Skeletal muscle tissue (tissue), 4 donors: ENCODE measurements around the gene CASP9. TPM values are rescaled to one million over a fixed set of nuclear protein-coding genes. Genes with fewer than 3 reads are reported as not detected.
"Not testable (repeated sequence)": the region's sequence is repeated elsewhere in the genome, so short reads cannot be mapped to it uniquely, and the experiment has no call there.

Source experiments
- H3K27ac ChIP-seq: one replicate; pipeline ENCODE4 v1.7.0; 2013; ENCODE audit warnings: mild to moderate bottlenecking, low read depth, low read length, inconsistent platforms
- H3K27me3 ChIP-seq, 3 donors: one replicate each; pipeline ENCODE4 v1.7.0; 2013; ENCODE audit warnings: low read length in 3 of 3; ENCODE audit not compliant: control insufficient read depth in 3 of 3, insufficient read depth in 3 of 3
- H3K36me3 ChIP-seq, 3 donors: one replicate each; pipeline ENCODE4 v1.7.0; 2013; ENCODE audit warnings: low read length in 3 of 3; ENCODE audit not compliant: control insufficient read depth in 3 of 3, insufficient read depth in 3 of 3
- H3K4me1 ChIP-seq, 3 donors: one replicate each; pipeline ENCODE4 v1.7.0; 2013; ENCODE audit warnings: low read length in 3 of 3, mild to moderate bottlenecking in 3 of 3; ENCODE audit not compliant: control insufficient read depth in 3 of 3, insufficient read depth in 3 of 3
- H3K4me3 ChIP-seq, 3 donors: one replicate each; pipeline ENCODE4 v1.7.0; 2013; ENCODE audit warnings: low read length in 3 of 3
- H3K9ac ChIP-seq, 3 donors: one replicate each; pipeline ENCODE4 v1.7.0; 2013; ENCODE audit warnings: low read length in 3 of 3, mild to moderate bottlenecking in 3 of 3, moderate library complexity in 2 of 3, low read depth in 1 of 3
- H3K9me3 ChIP-seq, 3 donors: one replicate each; pipeline ENCODE4 v1.7.0; 2013; ENCODE audit warnings: low read length in 3 of 3; ENCODE audit not compliant: control insufficient read depth in 3 of 3
- total RNA-seq: library from RNA; depleted of rRNA; stranded (reverse); fragments of >200 nt; gene quantifications from one replicate; pipeline ENCODE4 v1.2.3, GENCODE V29; 2014
- donor health status: Osteomylitis.

The CASP9 gene
- total RNA-seq, 1 donor from 2014 or later, result 9.9 TPM

DNA sequence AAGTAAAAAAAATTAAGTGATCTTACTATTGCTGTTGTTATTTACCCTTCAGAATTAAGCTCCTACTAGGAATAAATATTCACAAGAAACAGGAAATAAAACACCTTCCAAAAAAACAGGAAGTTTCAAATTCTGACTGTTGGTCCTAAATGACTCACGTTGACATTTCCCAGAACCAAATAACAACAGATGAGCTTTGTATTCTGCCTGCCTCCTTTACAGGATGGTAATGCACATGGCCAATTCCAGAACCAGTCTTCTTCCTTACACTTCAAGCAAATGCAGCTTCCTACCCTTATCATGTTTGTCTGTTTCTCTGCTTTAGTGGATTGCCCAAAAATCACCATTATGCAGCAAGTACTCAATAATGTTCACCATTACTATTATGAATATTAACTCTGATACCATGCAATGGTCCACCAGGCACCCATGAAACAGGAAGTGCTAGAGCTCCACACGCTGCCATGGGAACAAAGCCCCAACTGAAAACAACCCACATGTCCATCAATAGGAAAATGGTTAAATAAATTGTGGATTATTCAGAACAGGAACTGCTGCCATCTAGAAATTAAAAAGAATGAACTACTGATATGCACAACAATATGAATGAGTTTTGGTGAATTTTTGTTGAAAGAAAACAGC, 8.9 kb downstream of the CASP9 start:
- Histone ChIP-seq H3K4me1 (no peaks in the 10 kb centered on the region), H3K27me3 (no peaks in the 10 kb centered on the region), H3K4me3 (no peak overlapping the region), H3K36me3 (peaks cover 14 to 18% (median 14%) of the 10 kb centered on the region in 3 donors), H3K9ac (no peak overlapping the region), H3K9me3 (no peaks in the 10 kb centered on the region), H3K27ac (no peak overlapping the region)

DNA sequence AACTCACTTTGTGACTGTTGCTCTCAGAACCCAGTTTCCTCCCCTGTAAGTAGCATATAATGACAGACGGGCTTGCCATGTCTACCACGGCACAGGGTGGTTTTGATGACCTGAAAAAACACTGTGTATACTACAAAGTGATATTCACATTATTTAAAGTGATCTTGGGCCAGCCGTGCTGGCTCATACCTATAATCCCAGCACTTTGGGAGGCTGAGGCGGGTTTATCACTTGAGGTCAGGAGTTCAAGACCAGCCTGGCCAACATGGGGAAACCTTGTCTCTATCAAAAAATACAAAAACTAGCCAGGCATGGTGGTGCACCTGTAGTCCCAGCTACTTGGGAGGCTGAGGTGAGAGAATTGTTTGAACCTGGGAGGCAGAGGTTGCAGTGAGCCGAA, 9.5 kb downstream of the CASP9 start:
- peaks cover 14 to 18% (median 14%) of the 10 kb centered on the region in 3 donors for H3K36me3 ChIP-seq
- not testable (repeated sequence) for H3K27ac ChIP-seq, H3K9me3 ChIP-seq, H3K4me1 ChIP-seq, H3K9ac ChIP-seq, H3K27me3 ChIP-seq, H3K4me3 ChIP-seq

DNA sequence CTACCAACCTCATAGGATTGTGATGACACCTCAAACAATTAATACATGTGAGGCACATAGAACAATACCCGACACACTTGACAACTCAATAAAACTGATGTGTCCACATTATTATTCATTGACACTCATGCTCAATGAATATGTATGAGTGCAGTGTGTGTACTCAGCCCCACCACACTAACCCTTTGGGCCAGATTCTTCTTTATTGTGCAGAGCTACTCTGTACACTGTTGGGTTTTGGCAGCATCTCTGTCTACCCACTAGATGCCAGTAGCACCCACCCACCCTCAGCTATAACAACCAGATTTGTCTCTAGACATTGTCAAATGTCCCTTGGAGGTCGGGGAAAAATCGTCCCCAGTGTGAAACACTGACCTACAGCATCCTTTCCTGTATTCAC, 10.1 kb downstream of the CASP9 start:
- H3K9ac ChIP-seq, result no peak overlapping the region
- no peaks in the 10 kb centered on the region for H3K9me3 ChIP-seq
- H3K36me3 ChIP-seq, result peaks cover 14 to 18% (median 14%) of the 10 kb centered on the region in 3 donors

DNA sequence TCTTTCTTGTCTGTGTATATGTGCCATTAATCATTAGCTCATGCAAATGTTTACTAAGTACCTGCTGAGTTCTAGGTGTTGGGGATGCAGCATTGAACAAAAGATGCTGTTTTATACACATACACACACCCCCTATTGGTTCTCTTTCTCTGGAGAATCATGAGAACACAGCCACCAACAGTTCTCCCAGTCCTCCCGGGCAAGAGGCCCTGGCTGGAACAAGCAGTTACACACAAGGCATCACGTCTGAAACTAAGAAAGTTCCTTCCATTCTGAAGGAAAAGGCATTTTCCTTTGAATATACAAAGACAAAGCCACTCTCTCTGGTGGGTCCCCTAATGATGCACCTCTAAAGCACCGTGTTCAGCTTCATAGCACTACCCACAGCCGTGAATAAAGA, 10.8 kb downstream of the CASP9 start:
- H3K4me1 ChIP-seq, result no peaks in the 10 kb centered on the region
- H3K4me3 ChIP-seq, result no peak overlapping the region
- H3K27me3 ChIP-seq, result no peaks in the 10 kb centered on the region
- no peaks in the 10 kb centered on the region for H3K9me3 ChIP-seq
- peaks cover 14 to 18% (median 14%) of the 10 kb centered on the region in 3 donors for H3K36me3 ChIP-seq
- H3K9ac ChIP-seq, result no peak overlapping the region
- H3K27ac ChIP-seq, result no peak overlapping the region

More for the DNA sequence above, 10.1 kb downstream of the CASP9 start:
- Histone ChIP-seq H3K4me1 (no peaks in the 10 kb centered on the region), H3K27ac (no peak overlapping the region), H3K4me3 (no peak overlapping the region), H3K27me3 (no peaks in the 10 kb centered on the region)

- no peak overlapping the region for H3K27ac ChIP-seq
- no peak overlapping the region for H3K4me3 ChIP-seq
- H3K36me3 ChIP-seq, result peaks cover 3 to 20% (median 8%) of the 10 kb centered on the region in 3 donors
- H3K4me1 ChIP-seq, result no peaks in the 10 kb centered on the region
- H3K9me3 ChIP-seq, result no peaks in the 10 kb centered on the region
- H3K9ac ChIP-seq, result no peak overlapping the region
- no peaks in the 10 kb centered on the region for H3K27me3 ChIP-seq
Observed at GRCh38 chr1:15510611-15511405, 13.2 kb downstream of the CASP9 start.

DNA sequence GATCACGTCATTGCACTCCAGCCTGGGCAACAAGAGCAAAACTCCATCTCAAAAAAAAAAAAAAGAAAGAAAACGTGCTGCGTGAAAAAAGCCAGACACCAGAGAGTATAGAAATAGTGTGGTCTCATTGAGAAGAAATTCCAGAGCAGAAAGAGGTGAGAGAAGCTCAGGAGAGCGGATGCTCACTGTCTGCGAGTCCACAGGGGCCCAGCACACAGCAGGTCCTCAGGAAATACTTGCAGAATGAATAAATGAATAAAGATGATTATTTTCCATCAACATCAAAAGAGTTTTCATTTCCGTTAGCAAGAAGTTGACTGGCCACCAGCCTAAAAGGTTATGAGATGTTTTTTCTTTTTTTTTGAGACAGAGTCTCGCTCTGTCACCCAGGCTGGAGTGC, 14.4 kb downstream of the CASP9 start:
- Histone ChIP-seq H3K9ac (no peak overlapping the region), H3K27ac (no peak overlapping the region), H3K4me1 (no peaks in the 10 kb centered on the region), H3K9me3 (no peaks in the 10 kb centered on the region), H3K36me3 (peaks cover 13 to 28% (median 16%) of the 10 kb centered on the region in 3 donors), H3K27me3 (no peaks in the 10 kb centered on the region), H3K4me3 (no peak overlapping the region)

DNA sequence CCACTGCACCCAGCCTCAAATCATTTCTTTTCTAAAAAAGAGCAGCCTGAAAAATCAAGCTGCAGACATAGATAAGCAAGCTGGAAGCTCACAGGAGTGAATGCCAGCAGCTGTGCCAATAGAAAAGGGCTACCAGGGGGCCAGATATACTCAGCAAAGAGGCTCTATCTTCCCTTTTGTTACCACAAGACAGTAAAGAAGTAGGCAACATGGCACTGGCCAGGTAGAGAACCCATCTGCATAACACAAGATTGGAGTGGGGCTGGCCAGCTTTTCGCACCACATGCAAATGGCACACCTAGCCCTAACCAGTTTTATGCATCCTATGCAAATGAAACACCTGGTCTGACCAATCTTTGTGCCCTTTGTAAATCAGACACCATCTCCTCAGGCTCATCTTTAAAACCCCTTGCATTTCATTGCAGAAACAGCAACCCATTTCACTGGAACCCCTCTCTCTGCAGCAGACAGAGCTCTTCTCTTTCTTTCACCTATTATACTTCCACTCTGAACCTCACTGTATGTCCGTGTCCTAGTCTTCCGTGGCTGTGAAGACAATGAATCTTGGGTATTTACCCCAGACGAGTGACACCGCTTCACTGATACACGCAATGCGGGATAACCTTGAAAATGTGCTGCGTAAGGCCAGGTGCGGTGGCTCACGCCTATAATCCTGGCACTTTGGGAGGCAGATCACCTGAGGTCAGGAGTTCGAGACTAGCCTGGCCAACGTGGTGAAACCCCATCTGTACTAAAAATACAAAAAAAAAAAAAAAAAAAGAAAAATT, 15.1 kb downstream of the CASP9 start:
- H3K9me3 ChIP-seq, result no peaks in the 10 kb centered on the region
- H3K36me3 ChIP-seq, result peaks cover 16 to 34% (median 20%) of the 10 kb centered on the region in 3 donors
- no peaks in the 10 kb centered on the region for H3K27me3 ChIP-seq
- no peak overlapping the region for H3K27ac ChIP-seq
- no peak overlapping the region for H3K4me3 ChIP-seq
- no peak overlapping the region for H3K9ac ChIP-seq
- no peaks in the 10 kb centered on the region for H3K4me1 ChIP-seq

- H3K9ac ChIP-seq, result no peak overlapping the region
- no peak overlapping the region for H3K4me3 ChIP-seq
- no peak overlapping the region for H3K27ac ChIP-seq
- H3K36me3 ChIP-seq, result peaks cover 22 to 40% (median 31%) of the 10 kb centered on the region in 3 donors
- H3K4me1 ChIP-seq, result no peaks in the 10 kb centered on the region
- H3K27me3 ChIP-seq, result no peaks in the 10 kb centered on the region
- no peaks in the 10 kb centered on the region for H3K9me3 ChIP-seq
Observed at GRCh38 chr1:15507278-15507677, 16.7 kb downstream of the CASP9 start.

DNA sequence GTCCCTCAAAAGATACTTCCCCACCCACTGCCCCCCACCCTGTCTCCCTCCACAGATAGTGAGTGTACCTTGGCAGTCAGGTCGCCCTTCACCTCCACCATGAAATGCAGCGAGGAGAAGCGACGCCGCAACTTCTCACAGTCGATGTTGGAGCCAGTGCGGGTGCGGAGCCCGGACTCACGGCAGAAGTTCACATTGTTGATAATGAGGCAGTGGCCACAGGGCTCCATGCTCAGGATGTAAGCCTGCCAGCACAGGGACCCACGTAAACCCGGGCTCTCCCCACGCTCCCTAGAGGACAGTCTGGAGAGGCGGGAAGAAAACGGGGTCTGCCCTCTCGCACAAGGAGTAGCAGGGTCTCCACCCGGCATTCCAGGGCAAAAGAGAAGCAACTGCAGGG, 17.2 kb downstream of the CASP9 start:
- no peak overlapping the region for H3K27ac ChIP-seq
- H3K4me1 ChIP-seq, result no peaks in the 10 kb centered on the region
- H3K27me3 ChIP-seq, result no peaks in the 10 kb centered on the region
- no peaks in the 10 kb centered on the region for H3K9me3 ChIP-seq
- H3K4me3 ChIP-seq, result no peak overlapping the region
- H3K9ac ChIP-seq, result no peak overlapping the region
- H3K36me3 ChIP-seq, result peaks cover 19 to 39% (median 31%) of the 10 kb centered on the region in 3 donors

DNA sequence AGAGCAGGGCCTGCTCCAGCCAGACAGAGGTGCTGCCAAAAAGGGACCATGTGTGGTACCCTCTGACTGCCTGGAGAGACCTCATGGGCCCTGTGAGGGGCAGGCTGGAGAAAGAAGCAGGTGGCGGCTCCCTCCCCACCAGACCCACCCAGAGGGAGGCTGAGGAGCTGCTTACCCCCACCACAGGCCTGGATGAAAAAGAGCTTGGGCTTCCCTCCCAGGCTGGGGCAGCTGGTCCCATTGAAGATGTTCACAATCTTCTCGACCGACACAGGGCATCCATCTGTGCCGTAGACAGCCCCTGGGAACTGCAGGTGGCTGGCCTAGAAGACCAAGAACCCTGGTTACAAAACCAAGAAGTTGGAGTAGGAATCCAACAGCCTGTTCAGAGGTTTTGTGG, 19.6 kb downstream of the CASP9 start:
- Histone ChIP-seq H3K9me3 (no peaks in the 10 kb centered on the region), H3K4me3 (no peak overlapping the region), H3K36me3 (peaks cover 20 to 41% (median 40%) of the 10 kb centered on the region in 3 donors), H3K9ac (peak overlapping the region in 1 of 3 donors; percentile 40), H3K27ac (no peak overlapping the region), H3K27me3 (no peaks in the 10 kb centered on the region), H3K4me1 (no peaks in the 10 kb centered on the region)
